ENCODE results near the gene SLC6A8. TPM values are rescaled to one million over a fixed set of nuclear protein-coding genes. Genes with fewer than 3 reads are reported as not detected.

SLC6A8 gene
- total and polyA plus RNA-seq, 2 donors (not counting 3 experiments of a cell fraction or from before 2014, with no cell fraction given): 22.7 to 23.6 TPM

DNA sequence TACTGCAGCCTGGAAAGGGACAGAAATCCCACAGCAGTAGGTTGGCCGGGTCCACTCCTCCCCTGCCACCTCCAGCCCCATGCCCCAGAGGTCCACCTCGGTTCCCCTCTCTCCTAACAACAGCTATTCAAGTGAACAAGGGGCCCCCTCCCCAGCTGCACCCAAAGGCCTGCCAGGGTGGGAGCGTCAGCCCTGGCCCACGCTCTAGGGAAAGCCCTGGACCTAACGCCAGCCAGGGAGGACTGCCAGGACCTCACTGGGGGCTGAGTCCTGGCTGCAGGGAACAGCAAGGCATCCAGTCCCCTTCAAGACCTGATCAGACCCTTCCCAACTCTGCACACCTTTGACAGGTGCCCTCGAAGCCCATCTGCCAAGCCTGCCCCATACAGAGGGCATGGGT lies 13.2 kb downstream of the SLC6A8 start:
- DNase-seq (ENCODE audit: low read depth, low spot score) (no peak), FAIRE-seq (no peak)
- Histone ChIP-seq H3K4me2 (ENCODE audit: insufficient read depth, low read length) (no peak overlapping the region), H3K4me1 (ENCODE audit: control insufficient read depth, extremely low read depth, insufficient read depth, low read length) (peaks cover 19% of the 10 kb centered on the region), H3K27ac (ENCODE audit: insufficient read depth, low read depth, low read length) (no peak overlapping the region), H4K20me1 (replicated peaks; ENCODE audit: control insufficient read depth, extremely low read depth, insufficient read depth, low read length) (no peaks in the 10 kb centered on the region), H2AFZ (ENCODE audit: low read depth, low read length) (no peak overlapping the region), H3K27me3 (ENCODE audit: control insufficient read depth in 2 of 2, insufficient read depth in 2 of 2, low read length in 2 of 2) (no peaks in the 10 kb centered on the region), H3K9me3 (replicated peaks; ENCODE audit: control insufficient read depth, insufficient read depth, low read length) (no peaks in the 10 kb centered on the region), H3K9me1 (replicated peaks; ENCODE audit: control insufficient read depth, extremely low read depth, insufficient read depth, low read length) (no peaks in the 10 kb centered on the region), H3K9ac (replicated peaks; ENCODE audit: extremely low read depth, insufficient read depth, low read length) (no peak overlapping the region), H3K79me2 (ENCODE audit: control insufficient read depth, insufficient read depth, low read length) (no peaks in the 10 kb centered on the region), H3K4me3 (replicated peaks in 1 of 3; ENCODE audit: insufficient read depth in 1 of 3, low read depth in 1 of 3, low read length in 3 of 3) (no peak overlapping the region), H3K36me3 (ENCODE audit: control insufficient read depth in 2 of 2, extremely low read depth in 1 of 2, insufficient read depth in 2 of 2, low read length in 2 of 2) (peaks cover 2 to 19% of the 10 kb centered on the region in 2 experiments)
- ChIA-PET CTCF (no interaction called here), POLR2A (no interaction called here)
- intact Hi-C loops (cut with micrococcal nuclease): no loop called here
- TF ChIP-seq MYC (IDR thresholded peaks at IDR 0.05; ENCODE audit: low read depth, low read length) (no peak), GATA2 (IDR thresholded peaks at IDR 0.05; ENCODE audit: insufficient read depth, insufficient read length, low read depth, low read length) (no peak), FOS (IDR thresholded peaks at IDR 0.05; ENCODE audit: borderline replicate concordance, insufficient read depth, low read length) (no peak), POLR2A (IDR thresholded peaks at IDR 0.05; ENCODE audit: low read depth, low read length) (no peak), CTCF (IDR thresholded peaks at IDR 0.05; ENCODE audit: extremely low read depth in 1 of 2, insufficient read depth in 1 of 2, low read depth in 1 of 2, low read length in 2 of 2) (no peak), EZH2 (IDR thresholded peaks at IDR 0.05; ENCODE audit: borderline replicate concordance, low read depth, low read length, severe bottlenecking) (no peak), POLR2AphosphoS5 (IDR thresholded peaks at IDR 0.05; ENCODE audit: insufficient read depth, low read depth, low read length) (no peak), JUN (IDR thresholded peaks at IDR 0.05; ENCODE audit: borderline replicate concordance, insufficient read depth, insufficient read length, low read depth) (no peak)
- BruUV-seq (replicated peaks): no TSS peak
- dilution Hi-C loops (cut with MboI; ENCODE audit: extremely low pct_ligation_motif_present, low sequenced_read_pairs): no loop called here
